Mesothelial cell of epicardium (in vitro differentiated cells): ENCODE data around the gene ENO2. TPM values are rescaled to one million over a fixed set of nuclear protein-coding genes. Genes with fewer than 3 reads are reported as not detected.

Experiments
- DNase-seq, 2 experiments: peaks; one replicate each; pipeline ENCODE4 v3.0.0; 2021; ENCODE audit warnings: low spot score in 2 of 2; ENCODE audit not compliant: unreplicated experiment in 2 of 2
- H3K27ac Mint-ChIP-seq: 2 replicates; pipeline ENCODE4 v1.8.0; 2021; ENCODE audit warnings: mixed read lengths
- H3K27me3 Mint-ChIP-seq: 2 replicates; pipeline ENCODE4 v1.8.0; 2021; ENCODE audit warnings: low read depth, mixed read lengths
- H3K36me3 Mint-ChIP-seq: 2 replicates; pipeline ENCODE4 v1.8.0; 2021; ENCODE audit warnings: mixed read lengths
- H3K4me1 Mint-ChIP-seq: 2 replicates; pipeline ENCODE4 v1.8.0; 2021; ENCODE audit warnings: mixed read lengths
- H3K4me3 Mint-ChIP-seq: 2 replicates; pipeline ENCODE4 v1.8.0; 2021; ENCODE audit warnings: mild to moderate bottlenecking, moderate library complexity, mixed read lengths
- H3K9me3 Mint-ChIP-seq: 2 replicates; pipeline ENCODE4 v1.8.0; 2021; ENCODE audit warnings: mixed read lengths
- CTCF ChIP-seq: fragments of 200-600 bp; sonication (generic); IDR thresholded peaks from one replicate; pipeline ENCODE4 v1.5.0; 2021; ENCODE audit warnings: antibody characterized with exemption; ENCODE audit not compliant: unreplicated experiment
- total RNA-seq: library from RNA; stranded (reverse); gene quantifications from 3 replicates; pipeline ENCODE4 v1.2.1, GENCODE V29; 2021

Gene ENO2
- total RNA-seq, 1 donor from 2014 or later: 30.7 TPM

DNA sequence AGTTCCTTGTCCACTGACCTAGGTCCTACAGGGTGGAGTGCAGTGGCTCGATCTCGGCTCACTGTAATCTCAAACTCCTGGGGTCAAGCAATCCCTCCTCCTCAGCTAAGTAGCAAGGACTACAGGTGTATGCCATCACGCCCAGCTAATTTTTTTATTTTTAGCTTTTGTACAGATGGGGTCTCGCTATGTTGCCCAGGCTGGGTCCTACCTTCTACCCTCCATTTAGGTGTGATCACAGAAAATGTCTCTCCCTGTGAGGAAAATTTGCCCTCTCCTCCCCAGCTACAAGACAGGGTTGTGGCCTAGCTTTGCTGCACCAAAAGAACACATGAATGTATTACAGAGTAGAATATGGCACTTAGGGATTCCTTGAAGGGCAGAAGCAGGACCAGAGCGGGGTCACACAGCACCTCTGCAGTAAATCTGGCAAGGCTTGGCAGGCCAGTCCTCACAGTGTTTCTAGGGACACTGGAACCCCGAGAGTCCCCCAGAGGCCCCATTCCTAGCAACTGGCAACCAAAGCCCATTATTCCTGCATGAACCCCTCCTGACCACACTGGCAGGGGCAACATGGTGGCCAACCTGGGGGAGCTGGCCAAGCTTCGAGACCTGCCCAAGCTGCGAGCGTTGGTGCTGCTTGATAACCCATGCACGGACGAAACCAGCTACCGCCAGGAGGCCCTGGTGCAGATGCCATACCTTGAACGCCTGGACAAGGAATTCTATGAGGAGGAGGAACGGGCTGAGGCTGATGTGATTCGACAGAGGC is 2.0 kb upstream of the ENO2 start:
- peak overlapping the region; percentile 32 for H3K4me3 Mint-ChIP-seq
- peaks cover 20% of the 10 kb centered on the region for H3K4me1 Mint-ChIP-seq
- H3K9me3 Mint-ChIP-seq: no peaks in the 10 kb centered on the region
- peaks cover 2% of the 10 kb centered on the region for H3K36me3 Mint-ChIP-seq
- peaks cover 54% of the 10 kb centered on the region for H3K27me3 Mint-ChIP-seq
- no peak for DNase-seq
- H3K27ac Mint-ChIP-seq: no peak overlapping the region
- TF ChIP-seq CTCF: no peak

DNA sequence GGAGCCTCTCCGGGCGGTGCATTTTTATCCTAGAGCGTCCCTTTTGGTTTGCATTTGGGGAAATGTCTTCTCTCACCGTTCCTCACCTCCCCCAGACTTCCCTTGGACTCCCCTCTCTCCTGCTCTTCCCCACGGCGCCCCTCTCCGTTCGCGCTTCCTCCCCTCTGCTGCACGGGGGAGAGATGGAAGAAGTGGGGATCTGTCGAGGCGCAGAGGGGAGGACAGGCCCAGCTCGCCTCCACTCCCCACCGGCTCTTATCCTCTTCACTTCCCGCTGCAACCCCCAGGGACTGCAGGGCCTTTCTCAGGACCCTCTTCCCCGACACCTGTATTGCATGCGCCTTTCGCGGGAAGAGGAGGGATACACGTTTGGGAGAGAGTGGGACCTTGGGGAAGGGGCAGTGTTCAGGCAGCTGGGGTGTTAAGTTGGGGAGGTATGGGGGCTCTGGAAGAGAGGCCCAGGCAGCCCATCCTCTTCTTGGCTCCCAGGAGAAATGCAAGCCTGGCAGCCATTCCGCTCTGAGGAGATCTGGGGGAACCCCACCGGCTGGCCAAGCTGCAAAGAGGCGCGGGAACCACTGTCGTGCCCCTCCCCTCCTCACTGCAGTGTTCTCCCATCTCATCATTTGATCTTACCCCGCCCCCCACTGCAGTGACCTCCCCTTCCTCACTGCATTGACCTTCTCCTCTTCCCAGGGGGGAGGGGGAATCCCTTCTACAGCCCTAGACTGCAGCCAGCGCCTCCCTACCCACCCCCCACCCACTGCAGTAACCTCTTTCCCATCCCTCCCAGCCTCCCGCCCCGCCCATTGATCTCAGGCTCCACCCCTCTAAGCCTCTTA is 788 bp downstream of the ENO2 start:
- Mint-ChIP-seq H3K4me3 (peak overlapping the region; percentile 82), H3K4me1 (peaks cover 20% of the 10 kb centered on the region), H3K27me3 (peaks cover 54% of the 10 kb centered on the region), H3K36me3 (peaks cover 6% of the 10 kb centered on the region), H3K27ac (peak overlapping the region; percentile 36), H3K9me3 (no peaks in the 10 kb centered on the region)
- no peak for DNase-seq
- TF ChIP-seq CTCF: no peak

GRCh38 chr12:6915789-6916285 is 1.5 kb downstream of the ENO2 start:
- Mint-ChIP-seq H3K36me3 (peaks cover 6% of the 10 kb centered on the region), H3K4me1 (peaks cover 20% of the 10 kb centered on the region), H3K9me3 (no peaks in the 10 kb centered on the region), H3K27me3 (peaks cover 53% of the 10 kb centered on the region), H3K4me3 (peak overlapping the region; percentile 82), H3K27ac (no peak overlapping the region)
- DNase-seq: no peak
- TF ChIP-seq CTCF: no peak

- H3K4me1 Mint-ChIP-seq: peaks cover 20% of the 10 kb centered on the region
- H3K4me3 Mint-ChIP-seq: no peak overlapping the region
- no peak overlapping the region for H3K27ac Mint-ChIP-seq
- peaks cover 46% of the 10 kb centered on the region for H3K27me3 Mint-ChIP-seq
- H3K9me3 Mint-ChIP-seq: no peaks in the 10 kb centered on the region
- no peak for TF ChIP-seq CTCF
- no peak for DNase-seq
- H3K36me3 Mint-ChIP-seq: peaks cover 6% of the 10 kb centered on the region
These were observed 2.2 kb downstream of the ENO2 start for GRCh38 chr12:6916426-6917200.

DNA sequence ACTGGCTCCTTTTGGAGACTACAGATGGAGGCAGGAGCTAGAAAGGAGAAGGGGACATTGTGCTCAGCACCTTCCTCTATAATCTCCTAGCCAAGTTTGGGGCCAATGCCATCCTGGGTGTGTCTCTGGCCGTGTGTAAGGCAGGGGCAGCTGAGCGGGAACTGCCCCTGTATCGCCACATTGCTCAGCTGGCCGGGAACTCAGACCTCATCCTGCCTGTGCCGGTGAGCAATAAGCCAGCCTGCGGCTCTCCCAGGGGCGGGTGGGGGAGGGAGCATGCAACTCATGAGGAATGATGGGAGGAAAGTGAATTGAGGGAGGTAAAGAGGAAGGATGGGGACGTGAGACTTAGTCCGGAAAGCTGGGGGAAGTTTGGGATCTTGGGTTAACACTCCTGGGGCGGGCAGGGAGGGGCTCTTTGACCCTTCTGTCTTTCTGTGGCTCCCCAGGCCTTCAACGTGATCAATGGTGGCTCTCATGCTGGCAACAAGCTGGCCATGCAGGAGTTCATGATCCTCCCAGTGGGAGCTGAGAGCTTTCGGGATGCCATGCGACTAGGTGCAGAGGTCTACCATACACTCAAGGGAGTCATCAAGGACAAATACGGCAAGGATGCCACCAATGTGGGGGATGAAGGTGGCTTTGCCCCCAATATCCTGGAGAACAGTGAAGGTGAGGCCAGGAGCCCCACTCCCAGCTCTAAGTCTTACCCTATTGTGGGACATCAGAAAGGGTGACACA is 3.3 kb downstream of the ENO2 start:
- no peak overlapping the region for H3K27ac Mint-ChIP-seq
- peaks cover 20% of the 10 kb centered on the region for H3K4me1 Mint-ChIP-seq
- no peaks in the 10 kb centered on the region for H3K9me3 Mint-ChIP-seq
- no peak overlapping the region for H3K4me3 Mint-ChIP-seq
- H3K27me3 Mint-ChIP-seq: peaks cover 35% of the 10 kb centered on the region
- no peak for DNase-seq
- TF ChIP-seq CTCF: no peak
- peaks cover 6% of the 10 kb centered on the region for H3K36me3 Mint-ChIP-seq
